Cardiac muscle cell (in vitro differentiated cells and primary cell): Measurements from ENCODE around the gene IFFO2. TPM values are rescaled to one million over a fixed set of nuclear protein-coding genes. Genes with fewer than 3 reads are reported as not detected.
A peak's percentile ranks its signal among the peaks of the same experiment; 100 is the strongest.

Source experiments
- DNase-seq, 2 donors: peaks; one replicate each; pipeline versions ENCODE4 v3.0.0 to v3.0.0-alpha.2; 2010 to 2017; ENCODE audit warnings: low read depth in 1 of 2, low spot score in 1 of 2
- H3K27ac ChIP-seq: fragments of 200-600 bp; sonication (generic); 2 replicates; pipeline ENCODE4 v1.5.1; 2016
- H3K27me3 ChIP-seq: fragments of 200-600 bp; sonication (generic); 2 replicates; pipeline ENCODE4 v1.6.0; 2016; ENCODE audit warnings: control low read depth
- H3K36me3 ChIP-seq: fragments of 200-600 bp; sonication (generic); 2 replicates; pipeline ENCODE4 v1.5.1; 2016; ENCODE audit warnings: control low read depth
- H3K4me1 ChIP-seq: fragments of 200-600 bp; sonication (generic); 2 replicates; pipeline ENCODE4 v1.8.1; 2017; ENCODE audit warnings: low read depth, mild to moderate bottlenecking, mixed run types
- H3K4me3 ChIP-seq: fragments of 200-600 bp; sonication (generic); 2 replicates; pipeline ENCODE4 v1.5.1; 2016; ENCODE audit warnings: mild to moderate bottlenecking
- H3K9me3 ChIP-seq: fragments of 200-600 bp; sonication (generic); 2 replicates; pipeline ENCODE4 v1.5.1; 2017; ENCODE audit warnings: low read depth, mild to moderate bottlenecking, control low read depth
- CTCF ChIP-seq: IDR thresholded peaks from 2 replicates; pipeline ENCODE4 v1.5.1; 2012; ENCODE audit warnings: low read depth, mild to moderate bottlenecking, low read length
- polyA plus RNA-seq: library from polyadenylated mRNA; unstranded; fragments of >200 nt; fragmentation: Nextera tagmentation; extraction: Ambion mirVana; gene quantifications from 2 replicates; pipeline ENCODE4 v1.2.1, GENCODE V29; 2016
- total RNA-seq: library from RNA; depleted of rRNA; stranded (reverse); fragments of >200 nt; gene quantifications from 2 replicates; pipeline ENCODE4 v1.2.3, GENCODE V29; 2016

IFFO2 gene
- total and polyA plus RNA-seq, 2 experiments from 2014 or later: 0.78 to 18.5 TPM

GRCh38 chr1:18919197-18919905, 37.1 kb downstream of the IFFO2 start:
- Histone ChIP-seq H3K27me3 (no peaks in the 10 kb centered on the region), H3K4me3 (no peak overlapping the region), H3K9me3 (no peaks in the 10 kb centered on the region), H3K36me3 (no peaks in the 10 kb centered on the region), H3K4me1 (peaks cover 37% of the 10 kb centered on the region), H3K27ac (no peak overlapping the region)
- no peak for DNase-seq
- TF ChIP-seq CTCF: no peak

GRCh38 chr1:18918417-18918816, 38.1 kb downstream of the IFFO2 start:
- no peaks in the 10 kb centered on the region for H3K27me3 ChIP-seq
- no peak overlapping the region for H3K27ac ChIP-seq
- H3K9me3 ChIP-seq: no peaks in the 10 kb centered on the region
- no peak for DNase-seq
- H3K36me3 ChIP-seq: no peaks in the 10 kb centered on the region
- peaks cover 30% of the 10 kb centered on the region for H3K4me1 ChIP-seq
- no peak overlapping the region for H3K4me3 ChIP-seq
- no peak for TF ChIP-seq CTCF

GRCh38 chr1:18917071-18917799, 39.2 kb downstream of the IFFO2 start:
- no peak overlapping the region for H3K27ac ChIP-seq
- no peak for TF ChIP-seq CTCF
- no peaks in the 10 kb centered on the region for H3K27me3 ChIP-seq
- no peak overlapping the region for H3K4me3 ChIP-seq
- H3K36me3 ChIP-seq: no peaks in the 10 kb centered on the region
- H3K4me1 ChIP-seq: peaks cover 18% of the 10 kb centered on the region
- no peaks in the 10 kb centered on the region for H3K9me3 ChIP-seq
- no peak for DNase-seq

GRCh38 chr1:18915341-18915740, 41.1 kb downstream of the IFFO2 start:
- Histone ChIP-seq H3K9me3 (no peaks in the 10 kb centered on the region), H3K4me3 (no peak overlapping the region), H3K4me1 (peaks cover 7% of the 10 kb centered on the region), H3K27me3 (no peaks in the 10 kb centered on the region), H3K36me3 (no peaks in the 10 kb centered on the region), H3K27ac (no peak overlapping the region)
- DNase-seq: no peak
- no peak for TF ChIP-seq CTCF

DNA sequence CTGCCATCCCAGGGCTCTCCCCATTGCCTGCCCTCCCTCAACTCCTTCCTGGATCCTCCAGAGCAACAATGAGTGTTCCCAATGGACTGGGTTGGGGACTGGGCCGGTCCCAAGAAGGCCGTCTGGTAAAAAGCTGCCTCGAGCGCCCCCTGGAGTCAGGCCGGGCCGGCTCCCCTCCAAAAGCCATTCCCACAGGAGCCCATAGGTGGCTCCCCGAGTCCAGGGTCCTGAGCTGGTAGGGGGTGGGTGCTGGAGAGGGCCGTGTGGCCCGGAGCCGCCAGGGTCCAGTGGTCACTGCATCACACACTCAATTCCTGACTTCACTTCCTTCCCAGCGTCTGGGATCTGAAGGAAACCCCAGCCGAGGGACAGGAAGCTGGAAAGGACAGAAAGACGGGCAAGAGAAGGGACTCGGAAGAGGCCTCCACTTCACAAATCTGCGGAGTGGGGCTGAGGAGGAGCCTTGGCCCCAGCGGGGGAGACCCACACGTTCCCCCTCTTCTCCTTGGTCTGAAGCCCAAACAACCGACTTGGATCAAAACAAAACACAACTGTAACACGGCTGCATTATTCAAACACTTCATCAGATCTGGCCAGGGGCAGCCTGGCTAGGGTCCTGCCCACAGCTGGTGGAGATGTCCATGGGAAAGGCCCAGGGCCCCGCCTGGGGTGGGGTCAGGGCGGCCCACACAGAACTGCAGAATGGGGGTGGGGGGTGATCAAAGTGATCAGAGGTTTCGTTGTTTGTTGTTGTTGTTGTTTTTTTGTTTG, 43.2 kb downstream of the IFFO2 start:
- Histone ChIP-seq H3K9me3 (no peaks in the 10 kb centered on the region), H3K27ac (no peak overlapping the region), H3K4me3 (no peak overlapping the region)

More for the DNA sequence above, 43.2 kb downstream of the IFFO2 start:
- DNase-seq: peak; percentile 87 to 90
- no peaks in the 10 kb centered on the region for H3K27me3 ChIP-seq
- TF ChIP-seq CTCF: peak; percentile 100
- H3K4me1 ChIP-seq: no peaks in the 10 kb centered on the region
- peaks cover 3% of the 10 kb centered on the region for H3K36me3 ChIP-seq
